Hepatocyte (in vitro differentiated cells): Measurements from ENCODE around the gene CLIP4. TPM values are rescaled to one million over a fixed set of nuclear protein-coding genes. Genes with fewer than 3 reads are reported as not detected.

ENCODE experiments used
- DNase-seq: peaks from one replicate; pipeline ENCODE4 v3.0.0-alpha.2; 2016; ENCODE audit warnings: low spot score
- H2AFZ ChIP-seq: fragments of 200-600 bp; sonication (generic); 2 replicates; pipeline ENCODE4 v1.6.0; 2016; ENCODE audit warnings: antibody characterized with exemption, mild to moderate bottlenecking
- H3K27ac ChIP-seq: fragments of 200-600 bp; sonication (generic); 2 replicates; pipeline ENCODE4 v1.5.1; 2016; ENCODE audit warnings: mild to moderate bottlenecking
- H3K27me3 ChIP-seq: fragments of 200-600 bp; sonication (generic); 2 replicates; pipeline ENCODE4 v1.6.1; 2016
- H3K36me3 ChIP-seq: fragments of 200-600 bp; sonication (generic); replicated peaks from 2 replicates; pipeline ENCODE4 v1.5.1; 2016; ENCODE audit warnings: low read depth; ENCODE audit not compliant: insufficient read depth
- H3K4me1 ChIP-seq: fragments of 200-600 bp; sonication (generic); 2 replicates; pipeline ENCODE4 v1.5.1; 2016; ENCODE audit warnings: mild to moderate bottlenecking, moderate library complexity; ENCODE audit not compliant: insufficient read depth
- H3K4me2 ChIP-seq: fragments of 200-600 bp; sonication (generic); 2 replicates; pipeline ENCODE4 v1.6.0; 2016
- H3K4me3 ChIP-seq: fragments of 200-600 bp; sonication (generic); 2 replicates; pipeline ENCODE4 v1.5.1; 2016; ENCODE audit warnings: mild to moderate bottlenecking
- H3K79me2 ChIP-seq: fragments of 200-600 bp; sonication (generic); 2 replicates; pipeline ENCODE4 v1.6.0; 2017; ENCODE audit warnings: mild to moderate bottlenecking
- H3K9me2 ChIP-seq: fragments of 200-600 bp; sonication (generic); replicated peaks from 2 replicates; pipeline ENCODE4 v1.6.0; 2017; ENCODE audit warnings: mild to moderate bottlenecking; ENCODE audit not compliant: insufficient read depth
- H3K9me3 ChIP-seq: fragments of 200-600 bp; sonication (generic); 2 replicates; pipeline ENCODE4 v1.5.1; 2016; ENCODE audit warnings: low read depth, mild to moderate bottlenecking
- H4K20me1 ChIP-seq: fragments of 200-600 bp; sonication (generic); 2 replicates; pipeline ENCODE4 v1.6.0; 2016; ENCODE audit warnings: mild to moderate bottlenecking; ENCODE audit not compliant: insufficient read depth, poor library complexity, severe bottlenecking
- EZH2 ChIP-seq: fragments of 200-600 bp; sonication (generic); IDR thresholded peaks from 2 replicates; pipeline ENCODE4 v1.6.1; 2016; ENCODE audit warnings: antibody characterized with exemption, mild to moderate bottlenecking, borderline replicate concordance
- EZH2phosphoT487 ChIP-seq: fragments of 200-600 bp; sonication (generic); IDR thresholded peaks from one replicate; pipeline ENCODE4 v1.6.1; 2018; ENCODE audit warnings: antibody characterized with exemption, mild to moderate bottlenecking, low read depth, moderate library complexity; ENCODE audit not compliant: unreplicated experiment, severe bottlenecking
- WGBS: methylation state at CpG from one replicate; pipeline ENCODE4 v1.1.6; 2016; ENCODE audit warnings: low lambda C conversion rate; ENCODE audit errors: missing lambda C conversion rate; 5-methylcytosine and 5-hydroxymethylcytosine counted together
- polyA plus RNA-seq: library from polyadenylated mRNA; unstranded; fragments of >200 nt; fragmentation: Nextera tagmentation; extraction: Ambion mirVana; gene quantifications from 2 replicates; pipeline ENCODE4 v1.2.1, GENCODE V29; 2016
- total RNA-seq: library from RNA; depleted of rRNA; stranded (reverse); fragments of >200 nt; gene quantifications from 2 replicates; pipeline ENCODE4 v1.2.3, GENCODE V29; 2014
- TF ChIP-seq, protein P1 (sequence below): fragments of 200-600 bp; sonication (generic); IDR thresholded peaks from 2 replicates; pipeline ENCODE4 v1.5.1; 2016; ENCODE audit warnings: antibody characterized with exemption, mild to moderate bottlenecking; ENCODE audit not compliant: poor library complexity

Gene CLIP4
- total and polyA plus RNA-seq, 2 experiments from 2014 or later: 17.3 to 35.6 TPM

DNA sequence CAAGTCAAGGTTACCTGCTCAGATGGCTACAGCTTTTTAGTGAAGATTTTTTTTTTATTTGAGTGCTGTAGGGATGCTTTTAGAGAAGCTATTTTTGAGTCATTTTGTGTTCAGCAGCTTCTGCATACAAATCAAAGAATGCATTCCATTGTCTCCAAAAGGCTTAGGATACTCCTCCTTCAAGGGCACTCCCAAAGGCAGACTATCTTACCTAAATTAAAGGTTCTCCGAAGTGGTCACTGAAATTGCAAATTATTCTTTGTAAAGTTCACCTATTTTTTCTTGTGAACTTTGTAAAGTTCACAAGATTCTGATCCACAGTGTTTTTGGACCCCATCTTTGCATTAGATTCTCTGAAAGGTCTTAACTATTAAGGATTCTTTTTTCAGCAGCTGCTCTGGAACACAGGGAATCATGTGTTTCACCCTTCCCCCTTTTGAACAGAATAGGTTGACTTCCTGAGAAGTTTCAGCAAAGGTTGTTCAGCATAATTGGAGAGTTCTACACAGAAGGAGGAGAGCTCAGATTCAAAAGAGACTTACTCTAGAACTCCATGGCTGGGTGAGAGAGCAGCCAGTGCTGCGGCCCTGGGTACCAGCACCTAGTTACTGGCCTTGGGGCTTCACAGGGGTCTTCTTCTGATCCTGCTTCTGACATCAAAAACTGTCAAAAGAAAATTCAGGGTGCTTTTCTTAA lies 14.5 kb downstream of the CLIP4 start:
- no peaks in the 10 kb centered on the region for H3K4me1 ChIP-seq
- H3K9me2 ChIP-seq: no peaks in the 10 kb centered on the region
- no peaks in the 10 kb centered on the region for H3K9me3 ChIP-seq
- H3K4me3 ChIP-seq: no peak overlapping the region
- TF ChIP-seq EZH2phosphoT487 (no peak), EZH2 (no peak)
- TF ChIP-seq, protein P1, sequence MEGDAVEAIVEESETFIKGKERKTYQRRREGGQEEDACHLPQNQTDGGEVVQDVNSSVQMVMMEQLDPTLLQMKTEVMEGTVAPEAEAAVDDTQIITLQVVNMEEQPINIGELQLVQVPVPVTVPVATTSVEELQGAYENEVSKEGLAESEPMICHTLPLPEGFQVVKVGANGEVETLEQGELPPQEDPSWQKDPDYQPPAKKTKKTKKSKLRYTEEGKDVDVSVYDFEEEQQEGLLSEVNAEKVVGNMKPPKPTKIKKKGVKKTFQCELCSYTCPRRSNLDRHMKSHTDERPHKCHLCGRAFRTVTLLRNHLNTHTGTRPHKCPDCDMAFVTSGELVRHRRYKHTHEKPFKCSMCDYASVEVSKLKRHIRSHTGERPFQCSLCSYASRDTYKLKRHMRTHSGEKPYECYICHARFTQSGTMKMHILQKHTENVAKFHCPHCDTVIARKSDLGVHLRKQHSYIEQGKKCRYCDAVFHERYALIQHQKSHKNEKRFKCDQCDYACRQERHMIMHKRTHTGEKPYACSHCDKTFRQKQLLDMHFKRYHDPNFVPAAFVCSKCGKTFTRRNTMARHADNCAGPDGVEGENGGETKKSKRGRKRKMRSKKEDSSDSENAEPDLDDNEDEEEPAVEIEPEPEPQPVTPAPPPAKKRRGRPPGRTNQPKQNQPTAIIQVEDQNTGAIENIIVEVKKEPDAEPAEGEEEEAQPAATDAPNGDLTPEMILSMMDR: no peak
- no peak overlapping the region for H3K27ac ChIP-seq
- 69% methylated on average over 2 of the region's 2 CpGs for WGBS
- no peak overlapping the region for H3K4me2 ChIP-seq
- no peaks in the 10 kb centered on the region for H3K36me3 ChIP-seq
- peaks cover 23% of the 10 kb centered on the region for H3K79me2 ChIP-seq
- H3K27me3 ChIP-seq: no peaks in the 10 kb centered on the region
- DNase-seq: no peak
- no peak overlapping the region for H2AFZ ChIP-seq
- no peaks in the 10 kb centered on the region for H4K20me1 ChIP-seq

DNA sequence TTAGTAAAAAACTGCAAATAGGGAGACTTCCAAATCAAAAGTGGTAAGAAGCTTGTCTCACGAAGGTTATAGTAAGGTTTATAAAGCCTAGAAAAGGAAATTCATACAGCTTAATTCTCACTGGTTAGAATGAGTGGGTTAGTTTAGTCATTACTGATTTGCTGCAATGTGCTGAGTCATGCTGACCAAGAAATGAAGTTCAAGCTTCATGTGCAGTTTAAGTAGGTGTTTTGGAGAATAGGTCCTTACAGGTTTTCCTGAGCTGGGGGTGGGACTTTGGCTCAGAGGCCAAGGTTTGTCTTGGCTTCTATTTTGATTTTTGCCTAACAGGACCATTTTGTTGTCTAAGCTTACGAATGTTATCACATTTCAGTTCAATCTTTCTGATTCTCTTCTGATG lies 15.1 kb downstream of the CLIP4 start:
- WGBS: 83% methylated on average over 2 of the region's 2 CpGs
- Histone ChIP-seq H3K27me3 (no peaks in the 10 kb centered on the region), H3K4me2 (no peak overlapping the region), H3K79me2 (peaks cover 19% of the 10 kb centered on the region), H2AFZ (no peak overlapping the region), H3K4me1 (no peaks in the 10 kb centered on the region), H3K27ac (no peak overlapping the region), H4K20me1 (no peaks in the 10 kb centered on the region), H3K9me2 (no peaks in the 10 kb centered on the region), H3K36me3 (no peaks in the 10 kb centered on the region), H3K9me3 (no peaks in the 10 kb centered on the region), H3K4me3 (no peak overlapping the region)
- TF ChIP-seq, protein P1: no peak
- no peak for TF ChIP-seq EZH2phosphoT487
- TF ChIP-seq EZH2: no peak
- peak; percentile 45 for DNase-seq

- Histone ChIP-seq H2AFZ (no peak overlapping the region), H3K9me3 (no peaks in the 10 kb centered on the region), H3K79me2 (peaks cover 7% of the 10 kb centered on the region), H4K20me1 (no peaks in the 10 kb centered on the region), H3K9me2 (no peaks in the 10 kb centered on the region), H3K36me3 (no peaks in the 10 kb centered on the region), H3K4me1 (no peaks in the 10 kb centered on the region), H3K4me3 (no peak overlapping the region), H3K27me3 (no peaks in the 10 kb centered on the region), H3K4me2 (no peak overlapping the region), H3K27ac (no peak overlapping the region)
- WGBS: 91% methylated on average over 1 of the region's 1 CpG
- TF ChIP-seq, protein P1: no peak
- TF ChIP-seq EZH2 (no peak), EZH2phosphoT487 (no peak)
- DNase-seq: no peak
These were observed 19.7 kb downstream of the CLIP4 start for GRCh38 chr2:29134933-29135332.
